Ectodermal cell (in vitro differentiated cells): Measurements from ENCODE around the gene ITGB5.
"Not testable (repeated sequence)": the region's sequence is repeated elsewhere in the genome, so short reads cannot be mapped to it uniquely, and the experiment has no call there.

Source experiments
- H3K27ac ChIP-seq: 2 replicates; pipeline ENCODE4 v1.7.0; 2013; ENCODE audit warnings: mild to moderate bottlenecking, low read depth, low read length; ENCODE audit not compliant: insufficient read depth, poor library complexity, severe bottlenecking
- H3K27me3 ChIP-seq: 2 replicates; pipeline ENCODE4 v1.7.0; 2013; ENCODE audit warnings: mild to moderate bottlenecking, low read length; ENCODE audit not compliant: insufficient read depth, control insufficient read depth, poor library complexity, severe bottlenecking
- H3K36me3 ChIP-seq: one replicate; pipeline ENCODE4 v1.7.0; 2013; ENCODE audit warnings: low read length; ENCODE audit not compliant: control insufficient read depth, insufficient read depth
- H3K4me1 ChIP-seq: one replicate; pipeline ENCODE4 v1.7.0; 2013; ENCODE audit warnings: low read length; ENCODE audit not compliant: control insufficient read depth, insufficient read depth
- H3K4me3 ChIP-seq: 2 replicates; pipeline ENCODE4 v1.7.0; 2013; ENCODE audit warnings: low read depth, low read length, control low read depth; ENCODE audit not compliant: insufficient read depth
- H3K9me3 ChIP-seq: 2 replicates; pipeline ENCODE4 v1.7.0; 2013; ENCODE audit warnings: mild to moderate bottlenecking, low read length, moderate library complexity; ENCODE audit not compliant: control insufficient read depth
- WGBS, 2 experiments: methylation state at CpG; one replicate each; pipeline ENCODE4 v1.1.7; 2013; ENCODE audit warnings: missing lambda C conversion rate in 2 of 2; 5-methylcytosine and 5-hydroxymethylcytosine counted together

The ITGB5 gene

GRCh38 chr3:124757926-124758325 is 129.2 kb downstream of the ITGB5 start:
- not testable (repeated sequence) for H3K27ac ChIP-seq, H3K9me3 ChIP-seq, H3K27me3 ChIP-seq, H3K36me3 ChIP-seq, H3K4me3 ChIP-seq
- 70 to 74% methylated on average over 7 of the region's 7 CpGs for WGBS, 2 experiments
- H3K4me1 ChIP-seq = peaks cover 12% of the 10 kb centered on the region

DNA sequence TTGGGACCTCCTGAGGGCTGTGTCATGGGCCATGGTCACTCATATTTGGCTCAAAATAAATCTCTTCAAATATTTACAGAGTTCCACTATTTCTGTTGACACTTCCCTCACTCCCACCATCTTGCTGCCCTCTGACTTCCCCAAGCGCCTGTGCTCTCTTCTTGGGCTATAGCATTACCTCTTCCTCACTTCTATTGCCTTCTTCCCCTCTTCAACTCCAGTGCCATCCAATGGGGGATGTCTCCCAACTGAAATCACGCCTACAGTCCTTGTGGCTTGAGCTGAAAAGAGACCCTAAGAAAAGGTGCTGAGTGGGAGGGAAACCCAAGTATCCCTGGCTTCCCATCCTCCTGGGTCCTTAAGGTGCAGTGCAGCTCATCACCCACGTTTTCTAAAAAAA is 135.1 kb downstream of the ITGB5 start:
- 93 to 95% methylated on average over 3 of the region's 3 CpGs for WGBS, 2 experiments
- no peaks in the 10 kb centered on the region for H3K9me3 ChIP-seq
- H3K27ac ChIP-seq = no peak overlapping the region
- no peaks in the 10 kb centered on the region for H3K27me3 ChIP-seq
- H3K36me3 ChIP-seq = no peaks in the 10 kb centered on the region
- H3K4me1 ChIP-seq = no peaks in the 10 kb centered on the region
- H3K4me3 ChIP-seq = no peak overlapping the region

- H3K4me3 ChIP-seq = no peak overlapping the region
- no peaks in the 10 kb centered on the region for H3K36me3 ChIP-seq
- WGBS, 2 experiments = 48 to 70% methylated on average over 2 to 5 of the region's 5 CpGs
- H3K9me3 ChIP-seq = no peaks in the 10 kb centered on the region
- no peaks in the 10 kb centered on the region for H3K4me1 ChIP-seq
- H3K27me3 ChIP-seq = no peaks in the 10 kb centered on the region
- no peak overlapping the region for H3K27ac ChIP-seq
Observed at GRCh38 chr3:124751501-124751900, 135.7 kb downstream of the ITGB5 start.

- H3K4me1 ChIP-seq, H3K4me3 ChIP-seq, H3K9me3 ChIP-seq, H3K27ac ChIP-seq, H3K27me3 ChIP-seq: not testable (repeated sequence)
- whole genome bisulfite sequencing, 2 experiments = 92 to 94% methylated on average over 10 to 14 of the region's 27 CpGs
- H3K36me3 ChIP-seq = peaks cover 13% of the 10 kb centered on the region
Observed at GRCh38 chr3:124749877-124750276, 137.3 kb downstream of the ITGB5 start.

- Histone ChIP-seq H3K36me3 (peaks cover 25% of the 10 kb centered on the region), H3K4me1 (no peaks in the 10 kb centered on the region), H3K4me3 (no peak overlapping the region), H3K27ac (no peak overlapping the region), H3K27me3 (no peaks in the 10 kb centered on the region), H3K9me3 (no peaks in the 10 kb centered on the region)
- 91 to 97% methylated on average over 8 of the region's 8 CpGs for WGBS, 2 experiments
Observed at GRCh38 chr3:124748560-124749198, 138.5 kb downstream of the ITGB5 start.

DNA sequence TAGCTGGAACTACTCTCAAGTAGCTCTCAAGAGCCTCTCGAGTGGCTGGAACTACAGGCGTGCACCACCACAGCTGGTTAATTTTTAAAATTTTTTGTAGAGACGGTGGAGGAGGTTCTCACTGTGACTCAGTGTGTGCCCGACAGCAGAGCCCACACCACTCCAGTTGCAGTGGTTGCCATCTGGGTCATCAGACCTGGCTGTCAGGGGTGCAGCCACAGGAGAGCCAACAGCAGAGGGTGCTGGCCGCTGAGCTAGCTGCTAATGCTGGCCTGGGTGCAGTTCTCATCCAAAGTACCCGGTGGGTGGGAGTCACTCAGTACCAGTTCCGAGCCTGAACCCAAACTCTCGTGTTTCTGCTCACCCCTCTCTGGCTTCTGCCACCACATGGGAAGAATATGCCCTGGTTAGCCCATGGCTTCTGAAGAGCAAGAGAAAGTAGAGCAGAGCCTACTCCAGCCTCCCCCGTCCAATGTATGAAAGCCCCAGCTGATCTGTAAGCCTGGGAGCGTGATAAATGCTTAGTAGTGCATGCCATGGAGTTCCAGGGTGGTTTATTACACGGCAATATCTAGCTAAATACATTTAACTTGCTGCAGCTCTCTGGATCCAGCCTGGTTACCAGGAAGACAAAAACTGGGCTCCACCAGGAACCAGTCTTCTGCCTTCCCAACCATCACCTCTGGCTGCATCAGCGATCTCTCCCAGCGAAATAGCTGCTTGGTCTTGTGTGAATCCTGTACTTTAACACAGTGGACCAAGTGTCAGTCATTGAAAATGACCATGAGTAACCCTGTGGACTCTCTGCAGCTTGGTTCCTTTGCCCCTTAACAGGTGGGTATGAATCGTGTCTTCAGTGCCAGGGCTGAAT is 139.8 kb downstream of the ITGB5 start:
- WGBS, 2 experiments = 90 to 93% methylated on average over 14 of the region's 14 CpGs
- Histone ChIP-seq H3K36me3 (peaks cover 32% of the 10 kb centered on the region), H3K27me3 (no peaks in the 10 kb centered on the region), H3K9me3 (no peaks in the 10 kb centered on the region), H3K4me3 (no peak overlapping the region), H3K4me1 (no peaks in the 10 kb centered on the region), H3K27ac (no peak overlapping the region)

GRCh38 chr3:124745756-124746155 is 141.4 kb downstream of the ITGB5 start:
- peaks cover 46% of the 10 kb centered on the region for H3K36me3 ChIP-seq
- H3K4me3 ChIP-seq = no peak overlapping the region
- H3K27ac ChIP-seq = no peak overlapping the region
- H3K27me3 ChIP-seq = no peaks in the 10 kb centered on the region
- WGBS, 2 experiments = 94 to 96% methylated on average over 6 of the region's 6 CpGs
- H3K4me1 ChIP-seq = no peaks in the 10 kb centered on the region
- no peaks in the 10 kb centered on the region for H3K9me3 ChIP-seq

- Histone ChIP-seq H3K36me3 (peaks cover 80% of the 10 kb centered on the region), H3K27ac (no peak overlapping the region), H3K27me3 (no peaks in the 10 kb centered on the region), H3K4me3 (no peak overlapping the region), H3K4me1 (no peaks in the 10 kb centered on the region), H3K9me3 (no peaks in the 10 kb centered on the region)
- 92 to 96% methylated on average over 6 of the region's 6 CpGs for WGBS, 2 experiments
Observed at GRCh38 chr3:124741027-124741426, 146.1 kb downstream of the ITGB5 start.

DNA sequence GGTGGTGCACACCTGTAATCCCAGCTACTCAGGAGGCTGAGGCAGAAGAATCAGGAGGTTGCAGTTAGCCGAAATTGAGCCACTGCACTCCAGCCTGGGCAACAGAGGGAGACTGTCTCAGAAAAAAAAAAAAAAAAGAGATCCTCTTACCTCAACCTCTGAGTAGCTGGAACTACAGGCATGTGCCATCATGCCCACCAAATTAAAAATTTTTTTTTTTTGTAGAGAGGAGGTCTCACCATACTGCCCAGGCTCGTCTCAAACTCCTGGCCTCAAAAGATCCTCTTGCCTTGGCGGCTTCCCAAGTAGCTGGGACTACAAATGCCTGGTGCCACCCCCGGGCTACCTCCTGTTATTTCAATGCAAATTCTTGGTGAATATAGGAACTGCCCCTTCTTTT is 155.4 kb downstream of the ITGB5 start:
- H3K9me3 ChIP-seq = no peaks in the 10 kb centered on the region
- no peak overlapping the region for H3K4me3 ChIP-seq
- 91 to 94% methylated on average over 4 of the region's 4 CpGs for WGBS, 2 experiments
- peaks cover 7% of the 10 kb centered on the region for H3K4me1 ChIP-seq
- peaks cover 26% of the 10 kb centered on the region for H3K27me3 ChIP-seq
- H3K27ac ChIP-seq = no peak overlapping the region
- H3K36me3 ChIP-seq = peaks cover 2% of the 10 kb centered on the region

DNA sequence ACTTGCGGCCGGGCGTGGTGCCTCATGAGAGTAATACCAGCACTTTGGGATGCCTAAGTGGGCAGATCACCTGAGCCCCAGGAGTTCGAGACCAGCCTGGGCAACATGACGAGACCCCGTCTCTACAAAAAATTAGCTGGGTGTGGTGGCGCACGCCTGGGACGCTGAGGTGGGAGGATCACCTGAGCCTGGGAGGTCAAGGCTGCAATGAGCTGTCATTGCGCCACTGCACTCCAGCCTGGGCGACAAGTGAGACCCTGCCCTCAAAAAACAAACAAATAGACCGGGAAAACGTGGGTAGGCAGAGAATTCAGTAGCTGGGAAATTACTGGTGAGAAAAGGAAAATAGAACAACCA is 156.2 kb downstream of the ITGB5 start:
- H3K27ac ChIP-seq = no peak overlapping the region
- peaks cover 31% of the 10 kb centered on the region for H3K27me3 ChIP-seq
- WGBS, 2 experiments = 24 to 29% methylated on average over 13 of the region's 13 CpGs
- H3K36me3 ChIP-seq = no peaks in the 10 kb centered on the region
- H3K9me3 ChIP-seq = no peaks in the 10 kb centered on the region
- peaks cover 7% of the 10 kb centered on the region for H3K4me1 ChIP-seq
- peak overlapping the region; percentile 71 for H3K4me3 ChIP-seq
